H1 (cell line): Measurements from ENCODE around the gene C17orf50. TPM values are rescaled to one million over a fixed set of nuclear protein-coding genes. Genes with fewer than 3 reads are reported as not detected.

Source experiments
- CTCF ChIA-PET: fragments of 300-600 bp; sonication (Branson Sonifier 250); formaldehyde crosslinking; loops from one replicate; lab custom pipeline; 2021; ENCODE audit not compliant: partially characterized antibody; lab: Charles Lee
- POLR2A ChIA-PET: fragments of 300-600 bp; sonication (Branson Sonifier 250); formaldehyde crosslinking; loops from one replicate; lab custom pipeline; 2021; ENCODE audit warnings: inconsistent platforms; ENCODE audit not compliant: partially characterized antibody; lab: Charles Lee
- DNase-seq, 2 experiments: peaks; one replicate each; pipeline versions ENCODE4 v3.0.0 to v3.0.0-alpha.2; 2010 to 2022; ENCODE audit warnings: low spot score in 2 of 2, low read depth in 1 of 2, mixed read lengths in 1 of 2
- FAIRE-seq: peaks from 2 replicates; lab custom pipeline; 2011; peaks lifted over from hg19 to GRCh38; lab: Jason Lieb, UNC
- H2AFZ ChIP-seq: 2 replicates; pipeline ENCODE4 v1.8.1; 2012; ENCODE audit warnings: low read length, inconsistent platforms
- H2AK5ac ChIP-seq: 2 replicates; pipeline ENCODE4 v1.6.1; 2013; ENCODE audit warnings: low read depth, low read length
- H2BK120ac ChIP-seq: replicated peaks from 2 replicates; pipeline ENCODE3; 2013; ENCODE audit warnings: low read depth, low read length, inconsistent platforms
- H2BK12ac ChIP-seq: 2 replicates; pipeline ENCODE4 v1.6.1; 2013; ENCODE audit warnings: low read depth, low read length
- H2BK15ac ChIP-seq: 2 replicates; pipeline ENCODE4 v1.6.1; 2013; ENCODE audit warnings: low read length
- H2BK20ac ChIP-seq: 2 replicates; pipeline ENCODE4 v1.6.1; 2013; ENCODE audit warnings: low read length
- H2BK5ac ChIP-seq: 2 replicates; pipeline ENCODE4 v1.6.1; 2013; ENCODE audit warnings: low read depth, low read length
- H3K14ac ChIP-seq: 2 replicates; pipeline ENCODE4 v1.6.1; 2013; ENCODE audit warnings: inconsistent platforms; ENCODE audit not compliant: insufficient read length
- H3K18ac ChIP-seq: 2 replicates; pipeline ENCODE4 v1.6.1; 2013; ENCODE audit warnings: low read length; ENCODE audit errors: extremely low read depth
- H3K23ac ChIP-seq: 2 replicates; pipeline ENCODE4 v1.6.1; 2013; ENCODE audit warnings: inconsistent platforms; ENCODE audit not compliant: insufficient read length
- H3K23me2 ChIP-seq: 2 replicates; pipeline ENCODE4 v1.6.1; 2013; ENCODE audit warnings: low read depth, low read length
- H3K27ac ChIP-seq: 2 replicates; pipeline ENCODE4 v1.6.1; 2011; ENCODE audit warnings: low read depth, low read length, inconsistent platforms
- H3K27me3 ChIP-seq, 4 experiments: replicated peaks in 1 of 4; 1 replicate in 1 of 4; 2 replicates in 3 of 4; pipeline versions ENCODE4 v1.6.1 to v1.8.1; 2011 to 2013; ENCODE audit warnings: low read length in 3 of 4, mild to moderate bottlenecking in 3 of 4, inconsistent platforms in 2 of 4, mixed read lengths in 2 of 4, moderate library complexity in 1 of 4; ENCODE audit not compliant: control insufficient read depth in 3 of 4, insufficient read depth in 3 of 4; ENCODE audit errors: extremely low read depth in 1 of 4
- H3K36me3 ChIP-seq, 4 experiments: 2 replicates each; pipeline versions ENCODE4 v1.6.1 to v1.8.1; 2011 to 2013; ENCODE audit warnings: mild to moderate bottlenecking in 4 of 4, low read length in 3 of 4, moderate library complexity in 2 of 4, control low read depth in 1 of 4, inconsistent platforms in 1 of 4; ENCODE audit not compliant: insufficient read depth in 4 of 4, control insufficient read depth in 2 of 4
- H3K4ac ChIP-seq: replicated peaks from 2 replicates; pipeline ENCODE3; 2013; ENCODE audit warnings: low read length, low read depth, mixed read lengths, inconsistent platforms; ENCODE audit not compliant: insufficient read length
- H3K4me1 ChIP-seq, 4 experiments: replicated peaks in 1 of 4; 1 replicate in 1 of 4; 2 replicates in 3 of 4; pipeline versions ENCODE4 v1.6.1 to v1.8.1; 2011 to 2013; ENCODE audit warnings: low read length in 3 of 4, inconsistent platforms in 2 of 4, mixed read lengths in 1 of 4; ENCODE audit not compliant: insufficient read depth in 4 of 4, control insufficient read depth in 3 of 4
- H3K4me2 ChIP-seq, 2 experiments: 2 replicates each; pipeline versions ENCODE4 v1.6.1 to v1.8.1; 2011 to 2013; ENCODE audit warnings: low read depth in 2 of 2, low read length in 2 of 2, control low read depth in 1 of 2, inconsistent platforms in 1 of 2, mild to moderate bottlenecking in 1 of 2; ENCODE audit not compliant: insufficient read depth in 1 of 2
- H3K4me3 ChIP-seq, 4 experiments: fragments of 200-600, 300-600 bp in 1 of 4; sonication (generic), shearing (Covaris generic), sonication (Bioruptor Twin) in 1 of 4; 2 replicates each; pipeline versions ENCODE4 v1.5.1 to v1.8.1; 2011 to 2016; ENCODE audit warnings: low read length in 4 of 4, low read depth in 3 of 4, control low read depth in 2 of 4, inconsistent platforms in 2 of 4, mild to moderate bottlenecking in 2 of 4, mixed read lengths in 1 of 4, moderate library complexity in 1 of 4; ENCODE audit not compliant: insufficient read depth in 2 of 4; ENCODE audit errors: extremely low read depth in 1 of 4
- H3K56ac ChIP-seq: replicated peaks from 2 replicates; pipeline ENCODE3; 2013; ENCODE audit warnings: low read depth, mild to moderate bottlenecking, mixed read lengths, low read length, inconsistent platforms; ENCODE audit not compliant: insufficient read length
- H3K79me1 ChIP-seq: 2 replicates; pipeline ENCODE4 v1.6.1; 2013; ENCODE audit warnings: low read depth, low read length, control low read depth
- H3K79me2 ChIP-seq, 2 experiments: 2 replicates each; pipeline versions ENCODE4 v1.6.1 to v1.8.1; 2012 to 2013; ENCODE audit warnings: low read length in 2 of 2, mild to moderate bottlenecking in 2 of 2, inconsistent platforms in 1 of 2; ENCODE audit not compliant: insufficient read depth in 2 of 2, control insufficient read depth in 1 of 2
- H3K9ac ChIP-seq, 4 experiments: replicated peaks in 1 of 4; 1 replicate in 1 of 4; 2 replicates in 3 of 4; pipeline versions ENCODE4 v1.6.1 to v1.8.1; 2011 to 2013; ENCODE audit warnings: low read depth in 3 of 4, low read length in 3 of 4, control low read depth in 2 of 4, mild to moderate bottlenecking in 2 of 4, moderate library complexity in 2 of 4, inconsistent platforms in 1 of 4; ENCODE audit errors: extremely low read depth in 1 of 4
- H3K9me3 ChIP-seq, 2 experiments: 2 replicates each; pipeline versions ENCODE4 v1.6.1 to v1.8.1; 2012 to 2013; ENCODE audit warnings: mild to moderate bottlenecking in 2 of 2, moderate library complexity in 2 of 2, control low read depth in 1 of 2, inconsistent platforms in 1 of 2, low read depth in 1 of 2, low read length in 1 of 2, mixed read lengths in 1 of 2; ENCODE audit not compliant: insufficient read depth in 2 of 2
- H4K20me1 ChIP-seq, 2 experiments: replicated peaks in 1 of 2; 2 replicates each; pipeline versions ENCODE3 to v1.8.1; 2011 to 2013; ENCODE audit warnings: inconsistent platforms in 2 of 2, low read length in 2 of 2, mild to moderate bottlenecking in 1 of 2; ENCODE audit not compliant: insufficient read depth in 2 of 2, control insufficient read depth in 1 of 2
- H4K5ac ChIP-seq: 2 replicates; pipeline ENCODE4 v1.6.1; 2013; ENCODE audit warnings: low read length, low read depth, mixed read lengths, inconsistent platforms; ENCODE audit not compliant: insufficient read length
- H4K8ac ChIP-seq: 2 replicates; pipeline ENCODE4 v1.8.0; 2013; ENCODE audit warnings: mild to moderate bottlenecking, moderate library complexity, low read length, inconsistent platforms; ENCODE audit not compliant: insufficient read depth; ENCODE audit errors: extremely low read depth
- H4K91ac ChIP-seq: replicated peaks from 2 replicates; pipeline ENCODE3; 2013; ENCODE audit warnings: low read length, mixed read lengths, inconsistent platforms; ENCODE audit not compliant: insufficient read length
- CTBP2 ChIP-seq: IDR thresholded peaks from 2 replicates; pipeline ENCODE4 v1.7.0; 2011; ENCODE audit warnings: borderline replicate concordance, mild to moderate bottlenecking, moderate library complexity, mixed read lengths, low read length; ENCODE audit not compliant: insufficient read depth, insufficient read length
- WGBS, 2 experiments: shearing (Covaris generic) in 1 of 2; methylation state at CpG; one replicate each; pipeline versions ENCODE4 v1.1.6 to v1.1.7; 2013 to 2015; ENCODE audit warnings: low lambda C conversion rate in 2 of 2, mixed read lengths in 2 of 2, inconsistent platforms in 1 of 2, low coverage in 1 of 2, missing lambda C conversion rate in 1 of 2; ENCODE audit not compliant: insufficient replicate concordance in 2 of 2, insufficient coverage in 1 of 2, insufficient read length in 1 of 2; ENCODE audit errors: extremely low coverage in 1 of 2, missing lambda C conversion rate in 1 of 2; 5-methylcytosine and 5-hydroxymethylcytosine counted together
- polyA plus RNA-seq, 7 experiments: library from polyadenylated mRNA; depleted of rRNA in 3 of 7; stranded (reverse) in 5 of 7; unstranded in 2 of 7; fragments of >200 nt in 5 of 7; fragments of 200-250 nt in 2 of 7; gene quantifications; 1 replicate in 5 of 7; 2 replicates in 1 of 7; 4 replicates in 1 of 7; pipeline versions ENCODE4 v1.2.1 to v1.2.3, GENCODE V29; 2011 to 2013; ENCODE audit warnings: missing spikeins in 2 of 7, mixed read lengths in 2 of 7
- total RNA-seq: library from RNA; stranded (reverse); fragmentation: NEBNext Ultra II Directional; extraction: Animal tissue kit (Norgen Biotek cat#: 25700); gene quantifications from 2 replicates; pipeline ENCODE4 v1.2.1, GENCODE V29; 2021
- TF ChIP-seq, protein P1 (sequence below): IDR thresholded peaks from 2 replicates; pipeline ENCODE4 v1.6.1; 2012; ENCODE audit warnings: inconsistent platforms

Gene C17orf50
- total and polyA plus RNA-seq, 2 of the 8 experiments (the other 6 are each of a cell fraction or from before 2014, with no cell fraction given), result 0.12 TPM; not detected in 1

GRCh38 chr17:35773679-35774425 lies 13.2 kb downstream of the C17orf50 start:
- Histone ChIP-seq H4K5ac (no peak overlapping the region), H3K14ac (no peak overlapping the region), H3K4ac (no peak overlapping the region), H3K56ac (no peak overlapping the region), H3K27ac (no peak overlapping the region), H3K4me3 (no peak overlapping the region), H3K4me1 (peaks cover 5 to 21% (median 6%) of the 10 kb centered on the region in 4 experiments), H4K8ac (peak overlapping the region; percentile 85; the same call in 1 of the 2 replicates), H4K91ac (no peak overlapping the region), H2BK12ac (peak overlapping the region; percentile 60; the same call in 1 of the 2 replicates), H2BK15ac (0 out of 2 replicates have a peak overlapping the region, but pooled peaks have one; percentile 95), H2BK20ac (0 out of 2 replicates have a peak overlapping the region, but pooled peaks have one; percentile 48), H3K23ac (no peak overlapping the region), H3K23me2 (no peaks in the 10 kb centered on the region), H3K79me2 (no peaks in the 10 kb centered on the region), H3K18ac (peak overlapping the region; percentile 71; the same call in 1 of the 2 replicates), H2BK120ac (no peak overlapping the region), H3K4me2 (no peak overlapping the region), H2AFZ (peak overlapping the region; percentile 88)
- no peak for DNase-seq
- 89% methylated on average over 10 of the region's 10 CpGs; no CpG with 5 or more reads in 1 of the 2 experiments for WGBS, 2 experiments
- no peak for TF ChIP-seq CTBP2
- TF ChIP-seq, protein P1, sequence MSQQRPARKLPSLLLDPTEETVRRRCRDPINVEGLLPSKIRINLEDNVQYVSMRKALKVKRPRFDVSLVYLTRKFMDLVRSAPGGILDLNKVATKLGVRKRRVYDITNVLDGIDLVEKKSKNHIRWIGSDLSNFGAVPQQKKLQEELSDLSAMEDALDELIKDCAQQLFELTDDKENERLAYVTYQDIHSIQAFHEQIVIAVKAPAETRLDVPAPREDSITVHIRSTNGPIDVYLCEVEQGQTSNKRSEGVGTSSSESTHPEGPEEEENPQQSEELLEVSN, result no peak
- TF ChIP-seq, all 59 proteins: peak for 0
- Histone ChIP-seq H3K9ac (no peak overlapping the region), H3K9me3 (no peaks in the 10 kb centered on the region; a peak in 1 of 4 replicates), H4K20me1 (no peaks in the 10 kb centered on the region), H3K79me1 (no peaks in the 10 kb centered on the region), H3K27me3 (no peaks in the 10 kb centered on the region), H2AK5ac (no peak overlapping the region), H2BK5ac (no peak overlapping the region), H3K36me3 (no peaks in the 10 kb centered on the region)
- FAIRE-seq, result no peak
- CTCF ChIA-PET, result interaction anchor here (0.7 to 17.5 kb wide), 9 partner anchors 7 to 160 kb away, joined by 3 to 247 read pairs (median 4); partner anchors contain the start of gene TAF15
- POLR2A ChIA-PET, result interaction anchor here (0.8 to 2.9 kb wide), 4 partner anchors 9 to 36 kb away, joined by 3 to 13 read pairs (median 4); partner anchors contain the start of gene TAF15
